NCI-H2196 (cell line): ENCODE measurements around the gene HMCN1.

Source experiments
- DNase-seq: peaks from one replicate; lab custom pipeline; 2025; ENCODE audit not compliant: unreplicated experiment; lab: John Stamatoyannopoulos, UW

The HMCN1 gene

DNA sequence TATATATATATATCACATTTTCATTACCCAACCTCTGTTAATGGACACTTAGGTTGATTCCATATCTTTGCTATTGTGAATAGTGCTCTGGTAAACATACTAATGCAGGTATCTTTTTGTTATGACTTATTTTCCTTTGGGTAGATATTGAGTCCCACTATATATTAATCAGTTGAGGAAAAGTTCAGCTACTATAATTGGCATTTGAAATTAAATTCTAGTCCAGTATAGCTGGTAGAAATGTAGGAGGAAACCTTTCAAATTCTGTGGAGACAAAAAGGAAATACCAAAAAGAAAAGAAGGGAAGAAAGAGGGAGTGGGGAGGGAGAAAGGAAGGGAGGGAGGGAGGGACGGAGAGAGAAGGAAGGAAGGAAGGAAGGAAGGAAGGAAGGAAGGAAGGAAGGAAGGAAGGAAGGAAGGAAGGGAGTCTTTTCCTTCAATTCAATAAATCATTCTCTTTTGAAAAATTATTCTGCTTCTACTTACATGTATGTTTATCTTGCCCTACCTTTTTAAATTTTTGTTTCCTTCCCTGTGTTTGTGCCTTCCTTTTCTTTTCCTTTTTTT lies 329.0 kb downstream of the HMCN1 start:
- DNase-seq, result no peak

DNA sequence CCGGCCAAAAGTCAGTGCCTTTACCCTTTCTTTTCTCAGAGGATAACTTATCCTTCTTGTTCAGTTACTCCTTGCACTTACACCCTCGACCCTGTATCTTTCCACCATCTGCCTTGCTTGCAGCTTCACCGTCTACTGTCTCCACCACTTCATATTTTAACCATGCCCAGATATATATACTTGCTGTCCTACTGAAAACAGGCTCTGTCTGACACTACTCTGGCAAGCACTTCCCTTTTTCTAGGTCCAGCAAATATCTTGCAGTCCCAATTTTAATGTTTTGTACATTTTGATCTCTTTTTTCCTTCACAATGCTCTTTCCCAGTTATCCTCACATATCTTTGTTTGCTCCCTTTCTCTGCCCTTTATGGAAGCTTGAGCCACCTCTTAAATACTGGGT lies 332.2 kb downstream of the HMCN1 start:
- DNase-seq, result no peak

DNA sequence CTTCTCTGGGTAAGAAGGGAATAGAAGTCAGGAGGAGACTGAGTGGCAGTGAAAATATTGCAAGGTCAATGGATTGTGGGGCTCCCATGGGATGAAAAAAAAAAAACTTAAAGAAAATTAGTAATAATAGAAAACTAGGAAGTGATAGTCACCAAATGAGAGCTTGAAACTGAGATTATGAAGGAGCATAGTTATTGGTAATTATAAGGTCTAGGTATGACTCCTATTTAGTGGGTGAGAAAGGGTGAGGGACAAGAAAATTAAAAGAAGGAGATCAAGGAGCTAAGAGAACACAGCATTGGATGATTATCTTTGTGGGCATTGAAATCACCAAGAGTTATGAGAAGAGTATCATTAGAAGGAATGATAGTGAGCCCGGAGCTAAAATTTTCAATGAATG lies 339.5 kb downstream of the HMCN1 start:
- DNase-seq, result no peak

DNA sequence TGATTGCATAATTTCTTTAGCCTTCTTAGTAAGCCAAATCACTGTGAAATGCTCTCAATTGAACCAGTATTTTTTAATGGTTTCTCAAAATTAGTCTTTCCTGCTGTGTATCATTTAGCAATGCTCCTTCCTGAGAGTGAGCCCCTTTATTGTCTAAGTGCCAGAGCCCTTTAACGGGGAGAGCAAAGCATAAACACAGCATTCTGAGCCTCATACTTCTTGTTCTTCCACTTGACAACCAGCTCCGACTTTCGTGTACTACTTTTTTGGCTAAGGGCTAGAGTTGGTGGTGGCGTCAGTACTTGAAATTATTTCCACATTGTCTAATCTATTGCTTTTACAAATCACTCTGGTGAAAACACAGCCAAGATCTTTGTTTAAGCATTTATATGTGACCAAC lies 341.8 kb downstream of the HMCN1 start:
- no peak for DNase-seq

DNA sequence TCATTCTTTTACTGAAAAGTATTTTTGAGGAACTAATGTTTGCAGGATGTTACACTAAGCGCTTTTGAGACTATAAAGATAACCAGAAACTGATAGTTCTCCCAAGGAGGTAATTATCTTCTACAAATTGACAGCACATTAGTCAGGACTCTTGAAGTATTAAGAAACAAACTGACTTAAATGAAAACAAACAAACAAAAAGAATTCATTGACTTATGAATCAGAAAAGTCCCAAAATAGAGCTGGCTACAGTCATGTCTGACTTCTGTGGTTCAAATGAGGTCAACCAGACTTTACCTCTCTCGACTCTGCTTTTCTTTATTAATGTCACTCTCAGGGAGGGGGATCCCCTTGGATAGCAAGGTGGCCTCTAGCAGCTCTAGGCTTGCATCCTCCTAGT lies 344.1 kb downstream of the HMCN1 start:
- no peak for DNase-seq

DNA sequence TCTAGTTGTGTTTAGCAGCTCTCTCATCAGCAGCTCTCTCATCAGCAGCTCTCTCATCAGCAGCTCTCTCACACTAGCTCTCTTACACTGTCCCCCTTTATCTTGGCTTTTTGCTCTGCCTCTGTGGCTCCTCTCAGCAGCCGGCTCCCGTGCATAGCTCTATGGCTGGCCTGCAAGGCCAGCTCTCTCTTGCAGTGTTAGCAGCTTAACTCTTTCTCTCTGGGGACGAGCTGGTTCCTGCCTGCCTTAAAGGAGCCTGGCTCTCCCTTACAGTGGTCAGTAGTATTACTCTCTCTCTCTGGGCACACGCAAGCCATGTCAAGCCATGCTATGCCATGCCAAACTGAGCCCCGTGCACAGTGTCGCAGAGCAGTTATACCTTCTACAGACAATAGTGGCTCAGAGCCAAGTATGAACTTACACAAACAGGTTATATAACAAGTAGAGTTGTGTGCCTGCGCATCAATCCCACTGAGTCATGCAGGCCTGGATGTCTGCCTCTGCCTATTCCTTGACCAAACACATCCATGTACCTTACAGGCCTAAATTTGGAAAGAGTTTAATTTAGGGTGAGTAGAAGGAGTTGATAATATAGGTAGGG lies 345.0 kb downstream of the HMCN1 start:
- no peak for DNase-seq

DNA sequence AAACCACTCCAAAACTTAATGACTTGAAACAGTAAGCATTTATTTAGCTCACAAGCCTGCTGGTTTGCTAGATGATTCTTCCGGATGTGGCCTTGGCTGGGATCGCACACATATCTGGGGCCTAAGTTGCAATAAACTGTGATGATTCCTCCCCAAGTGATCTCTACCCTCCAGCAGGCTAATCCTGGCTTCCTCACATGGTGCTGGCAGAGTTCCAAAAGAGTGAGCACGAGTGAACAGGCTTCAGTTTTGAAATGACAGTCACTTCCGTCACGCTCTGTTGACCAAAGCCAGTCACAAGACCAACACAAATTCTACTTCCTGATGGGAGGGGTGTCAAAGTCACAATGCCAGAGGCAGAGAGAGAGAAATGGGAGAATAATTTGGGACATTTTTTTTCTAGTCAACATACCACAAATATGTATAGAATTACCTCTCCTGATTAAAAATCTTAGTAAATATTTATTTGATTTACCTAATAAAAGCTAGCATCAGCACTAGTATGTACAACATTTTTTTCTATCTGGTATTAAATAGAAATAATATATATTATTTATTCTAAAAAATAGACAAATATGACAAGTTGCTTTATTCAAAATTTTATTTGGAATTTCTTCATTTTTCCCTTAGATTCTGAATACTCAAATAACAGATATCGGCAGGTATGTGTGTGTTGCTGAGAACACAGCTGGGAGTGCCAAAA lies 348.2 kb downstream of the HMCN1 start:
- DNase-seq, result peak; percentile 93

DNA sequence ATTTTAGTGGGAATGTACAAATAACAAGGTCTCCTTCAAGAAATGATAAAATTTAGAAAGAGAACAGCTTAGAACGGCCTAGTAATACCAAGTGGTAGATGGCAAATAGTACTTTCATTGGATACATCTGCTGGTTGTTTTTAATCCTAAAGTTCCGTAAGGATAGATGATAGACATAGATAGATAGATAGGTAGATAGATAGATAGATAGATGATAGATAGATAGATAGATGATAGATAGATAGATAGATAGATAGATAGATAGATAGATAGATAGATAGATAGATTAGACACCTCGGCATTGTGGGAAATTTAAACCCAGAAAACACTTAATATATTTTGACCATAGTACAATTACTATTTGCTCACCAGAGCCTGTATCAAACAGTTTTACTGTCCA lies 352.4 kb downstream of the HMCN1 start:
- DNase-seq, result no peak

DNA sequence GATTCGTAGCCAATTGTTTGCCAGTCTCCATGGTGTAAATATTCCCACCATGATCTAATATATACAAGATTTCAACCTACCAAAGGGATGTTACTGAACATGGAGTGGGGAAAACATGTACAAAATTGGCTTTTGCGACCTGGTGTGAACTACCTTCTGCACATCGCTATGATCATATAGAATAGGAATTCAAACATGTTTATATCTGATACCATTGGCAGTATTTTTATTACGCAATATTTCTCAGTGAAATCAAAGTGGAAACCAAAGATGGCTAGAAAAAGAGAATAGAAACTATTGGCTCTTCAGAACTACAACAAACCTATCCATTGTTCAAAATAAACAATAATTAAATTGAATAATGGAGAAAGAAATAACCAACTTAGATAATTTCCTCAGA lies 355.7 kb downstream of the HMCN1 start:
- DNase-seq, result no peak

DNA sequence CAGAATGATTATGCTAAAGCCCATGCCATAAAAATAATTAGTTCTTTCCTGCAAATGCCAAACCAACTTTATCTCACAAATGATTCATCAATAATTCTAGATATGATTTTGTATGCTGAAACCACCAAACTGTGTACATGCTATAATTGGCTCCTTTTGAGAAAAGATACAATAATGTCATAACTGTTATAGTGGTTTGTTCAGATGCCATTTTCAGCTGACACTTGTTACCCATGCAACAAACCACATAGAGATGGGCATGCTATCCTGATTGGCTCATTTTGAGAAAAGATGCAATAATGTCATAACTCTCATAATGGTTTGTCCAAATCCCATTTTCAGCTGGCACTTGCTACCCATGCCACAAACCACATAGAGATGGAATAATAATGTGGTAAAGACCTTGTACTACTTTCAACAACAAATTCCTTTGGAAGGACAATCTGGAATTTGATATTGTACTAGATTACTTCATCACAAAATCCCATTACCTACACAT lies 357.1 kb downstream of the HMCN1 start:
- DNase-seq, result no peak

DNA sequence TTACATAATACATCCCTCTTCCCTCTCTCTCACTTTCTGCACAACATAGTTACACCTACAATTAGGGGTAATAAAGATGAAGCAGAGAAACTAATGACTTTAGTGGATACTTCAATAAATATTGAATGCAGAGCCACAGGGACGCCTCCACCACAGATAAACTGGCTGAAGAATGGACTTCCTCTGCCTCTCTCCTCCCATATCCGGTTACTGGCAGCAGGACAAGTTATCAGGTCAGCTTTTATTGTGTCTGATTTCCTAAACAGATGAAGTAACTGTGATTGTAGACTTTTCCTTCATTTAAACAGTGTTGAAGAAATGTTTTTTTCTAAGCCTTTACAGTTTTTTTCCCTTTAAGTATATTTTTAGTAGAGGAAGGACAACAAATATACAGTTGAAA lies 359.2 kb downstream of the HMCN1 start:
- no peak for DNase-seq

DNA sequence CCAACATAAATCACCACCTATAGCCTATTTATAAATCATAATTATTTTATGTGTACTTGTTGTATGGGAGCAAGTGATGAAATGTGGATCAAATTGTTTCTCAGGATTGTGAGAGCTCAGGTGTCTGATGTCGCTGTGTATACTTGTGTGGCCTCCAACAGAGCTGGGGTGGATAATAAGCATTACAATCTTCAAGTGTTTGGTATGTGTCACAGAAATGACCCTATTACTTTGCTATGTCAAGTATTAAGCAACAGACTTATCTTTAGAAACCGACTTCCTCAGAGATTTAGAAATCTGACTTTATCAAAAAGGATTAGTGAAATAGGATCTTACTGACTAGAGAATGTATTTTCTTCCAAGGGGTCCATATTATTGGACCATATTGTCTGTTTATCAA lies 360.0 kb downstream of the HMCN1 start:
- DNase-seq, result no peak

DNA sequence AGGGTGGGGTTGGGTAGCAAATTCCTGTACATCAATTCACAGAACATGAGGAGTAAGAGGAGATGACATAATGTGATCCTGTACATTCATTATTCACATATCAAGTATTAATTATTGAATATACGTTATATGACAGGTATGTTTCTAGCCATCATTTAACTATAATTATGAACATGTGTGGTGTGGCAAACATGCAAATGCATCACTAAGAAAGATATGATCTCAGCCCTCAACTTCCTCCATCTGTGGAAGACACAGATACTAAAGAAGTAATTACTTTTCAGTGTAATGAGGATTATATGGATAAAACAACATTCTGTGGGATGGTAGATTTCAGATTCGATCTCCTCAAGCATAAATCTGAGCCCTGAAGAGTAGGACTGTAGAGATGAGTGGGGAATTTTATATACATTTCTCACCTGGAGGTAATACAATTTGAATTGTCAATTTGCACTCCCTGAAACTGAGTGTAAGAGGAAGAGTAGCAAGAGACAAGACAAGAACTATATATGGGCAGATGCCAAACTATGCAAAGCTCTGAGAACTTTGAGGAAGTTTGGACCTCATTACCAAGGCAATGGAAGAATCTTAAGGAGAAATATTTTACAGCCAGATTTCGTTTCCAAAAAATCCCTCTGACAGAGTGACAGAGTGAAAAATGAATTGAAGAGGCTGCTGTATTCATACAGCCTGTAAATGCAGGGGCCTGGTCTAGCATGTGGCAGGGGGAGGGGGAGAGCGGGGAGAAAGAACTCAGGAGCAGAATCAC lies 365.3 kb downstream of the HMCN1 start:
- DNase-seq, result no peak

DNA sequence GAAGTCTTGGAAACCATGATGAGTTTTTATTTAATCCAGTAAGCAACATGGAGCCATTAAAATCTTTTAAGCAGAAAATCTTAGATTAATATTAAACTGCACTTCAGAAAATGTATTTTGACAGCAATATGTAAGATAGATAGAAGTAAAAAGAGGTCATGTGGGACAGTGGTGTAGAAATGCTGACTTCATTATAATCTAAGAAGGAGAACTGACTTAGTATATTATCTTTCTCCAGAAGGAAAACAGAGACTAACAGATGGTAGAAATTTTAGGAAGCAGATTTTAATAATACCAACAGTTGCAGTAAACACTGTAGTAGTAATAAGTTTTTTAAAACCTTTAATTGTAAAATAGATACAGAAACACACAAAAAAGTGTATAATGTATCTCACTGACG lies 367.9 kb downstream of the HMCN1 start:
- DNase-seq, result no peak

DNA sequence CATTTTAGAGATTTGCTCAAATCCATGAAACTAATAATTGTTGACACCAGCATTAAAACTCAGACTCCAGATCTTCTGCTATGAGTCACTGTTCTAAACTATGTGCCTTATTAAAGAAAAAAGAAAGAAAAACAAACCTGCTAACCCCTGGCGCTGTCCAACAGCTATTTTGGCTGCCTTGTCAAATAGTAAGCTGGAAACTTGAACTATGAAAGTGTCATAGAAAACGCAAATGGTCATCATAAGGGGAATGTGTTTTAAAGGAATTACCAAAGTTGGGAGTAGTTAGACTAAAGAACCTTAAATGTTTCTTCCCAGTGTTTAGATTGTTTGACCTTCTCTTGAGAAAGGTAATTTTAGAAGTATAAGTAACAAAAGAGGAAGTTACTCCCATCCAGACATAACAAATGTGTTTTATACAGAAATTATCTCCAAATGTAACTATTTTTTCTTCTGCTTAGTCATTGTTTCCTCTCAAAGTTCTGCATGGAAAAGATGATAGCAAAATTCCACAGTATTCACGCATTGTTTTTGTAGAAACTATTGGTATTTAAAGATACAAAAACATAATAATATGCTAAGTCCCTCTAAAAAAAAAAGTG lies 368.5 kb downstream of the HMCN1 start:
- no peak for DNase-seq

DNA sequence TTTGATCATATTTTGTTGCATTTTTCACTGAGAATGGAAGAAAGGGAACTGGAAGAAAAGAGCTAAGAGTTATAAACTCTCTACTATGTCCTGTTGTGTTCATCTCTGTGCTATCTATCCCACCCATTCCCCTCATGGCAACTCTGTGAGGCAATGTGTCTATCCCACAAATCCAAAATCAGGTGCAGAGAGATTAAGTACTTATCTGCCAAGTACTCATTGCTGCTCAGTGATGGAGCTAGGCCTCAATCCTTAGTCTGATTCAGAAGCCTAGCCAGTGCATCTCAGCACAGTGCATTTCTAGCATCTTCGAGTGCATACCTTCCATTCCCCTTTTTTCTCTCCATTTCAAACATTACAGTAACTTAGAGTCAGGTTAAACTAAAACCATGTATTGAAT lies 370.3 kb downstream of the HMCN1 start:
- DNase-seq, result no peak

DNA sequence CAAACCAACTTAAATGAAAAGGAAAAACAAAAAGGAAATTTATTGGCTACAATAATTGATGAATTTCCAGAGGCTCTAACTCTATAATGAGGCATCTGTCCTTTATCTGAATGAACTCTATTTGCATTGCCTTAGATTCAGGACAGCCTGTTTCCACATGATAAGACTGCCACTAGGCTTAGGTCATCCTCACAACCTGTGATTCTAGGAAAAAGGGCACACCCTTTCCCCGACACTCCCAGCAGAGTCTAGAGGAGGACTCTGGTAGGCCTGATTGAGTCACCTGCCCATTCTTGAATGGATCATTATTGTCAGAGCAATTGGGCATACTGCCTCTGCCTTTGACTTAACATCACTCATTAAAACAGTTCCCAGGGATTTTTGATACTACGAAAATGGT lies 378.1 kb downstream of the HMCN1 start:
- DNase-seq, result no peak

DNA sequence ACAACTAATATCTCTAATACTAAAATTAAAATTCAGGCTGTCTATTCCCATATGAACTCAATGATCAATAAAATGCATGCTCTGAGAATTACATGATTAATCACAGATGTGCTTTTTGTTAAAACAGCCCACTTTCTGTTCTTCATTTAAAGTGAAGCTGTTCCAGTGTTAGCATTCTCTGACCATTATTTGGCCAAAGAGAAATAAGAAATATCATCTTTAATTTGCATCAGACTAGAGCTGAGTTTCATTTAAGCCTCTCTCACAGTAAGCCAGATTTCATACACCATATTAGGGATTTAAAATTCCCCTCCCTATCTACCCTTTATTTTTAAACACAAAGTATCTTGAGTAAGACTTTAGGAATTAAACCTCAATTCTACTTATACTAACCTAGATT lies 379.3 kb downstream of the HMCN1 start:
- no peak for DNase-seq

DNA sequence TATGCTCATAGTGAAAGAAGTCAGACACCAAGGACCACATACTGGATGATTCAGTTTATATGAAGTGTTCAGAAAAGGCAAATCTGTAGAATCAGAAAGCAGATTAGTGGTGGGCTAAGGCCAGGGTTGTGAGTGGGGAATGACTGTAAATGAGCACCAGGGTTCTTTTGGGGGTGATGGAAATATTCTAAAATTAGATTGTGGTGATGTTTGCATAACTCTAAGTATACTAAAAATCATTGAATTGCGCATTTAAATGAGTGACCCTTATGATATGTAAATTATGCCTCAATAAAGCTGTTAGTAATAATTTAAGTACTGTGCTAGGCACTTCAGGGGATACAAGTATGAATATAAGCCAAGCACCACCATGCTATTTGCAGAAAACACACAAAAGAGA lies 384.5 kb downstream of the HMCN1 start:
- DNase-seq, result no peak

DNA sequence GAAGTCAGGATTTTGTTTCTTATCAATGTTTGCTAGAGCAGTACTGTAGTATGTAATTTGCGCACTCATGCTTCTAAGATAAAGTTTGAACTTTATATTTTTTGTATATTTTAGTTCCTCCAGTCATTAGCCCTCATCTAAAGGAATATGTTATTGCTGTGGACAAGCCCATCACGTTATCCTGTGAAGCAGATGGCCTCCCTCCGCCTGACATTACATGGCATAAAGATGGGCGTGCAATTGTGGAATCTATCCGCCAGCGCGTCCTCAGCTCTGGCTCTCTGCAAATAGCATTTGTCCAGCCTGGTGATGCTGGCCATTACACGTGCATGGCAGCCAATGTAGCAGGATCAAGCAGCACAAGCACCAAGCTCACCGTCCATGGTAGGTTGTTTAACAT lies 388.6 kb downstream of the HMCN1 start:
- no peak for DNase-seq

DNA sequence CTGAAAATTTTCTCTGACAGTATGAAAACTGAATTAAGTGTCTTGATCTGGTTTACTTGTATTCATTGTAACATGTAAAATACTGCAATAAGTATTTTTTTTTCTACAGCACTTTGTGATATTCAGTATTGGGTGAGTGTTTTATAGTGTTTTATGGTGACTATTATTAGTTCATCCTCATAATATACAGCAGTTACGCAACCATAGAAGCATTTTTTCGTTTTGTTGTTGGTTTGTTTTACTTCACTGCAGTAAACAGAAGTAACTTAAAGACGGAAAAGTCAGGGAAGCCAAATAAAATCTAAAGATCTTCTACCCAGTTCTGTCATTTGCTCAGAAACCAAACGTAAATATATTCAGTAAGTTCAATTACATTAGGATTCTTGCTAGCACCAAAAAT lies 390.8 kb downstream of the HMCN1 start:
- no peak for DNase-seq

DNA sequence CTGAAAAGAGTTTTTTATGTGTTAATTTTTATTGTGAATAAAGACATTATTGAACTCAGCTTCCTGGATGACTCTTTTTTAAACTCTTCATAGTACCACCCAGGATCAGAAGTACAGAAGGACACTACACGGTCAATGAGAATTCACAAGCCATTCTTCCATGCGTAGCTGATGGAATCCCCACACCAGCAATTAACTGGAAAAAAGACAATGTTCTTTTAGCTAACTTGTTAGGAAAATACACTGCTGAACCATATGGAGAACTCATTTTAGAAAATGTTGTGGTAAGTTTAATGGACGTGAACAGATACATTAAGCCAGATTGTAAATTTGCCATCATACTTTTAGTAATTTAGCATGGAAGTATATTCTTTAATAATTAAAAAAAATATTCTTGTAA lies 391.3 kb downstream of the HMCN1 start:
- no peak for DNase-seq
